RKO (cell line): ENCODE measurements around the gene SYTL2.

ENCODE experiments used
- DNase-seq: peaks from one replicate; pipeline ENCODE4 v3.0.0-alpha.2; 2016; ENCODE audit warnings: low spot score

The SYTL2 gene

GRCh38 chr11:85827748-85828639 is 17.1 kb upstream of the SYTL2 start:
- DNase-seq, result peak; percentile 75

DNA sequence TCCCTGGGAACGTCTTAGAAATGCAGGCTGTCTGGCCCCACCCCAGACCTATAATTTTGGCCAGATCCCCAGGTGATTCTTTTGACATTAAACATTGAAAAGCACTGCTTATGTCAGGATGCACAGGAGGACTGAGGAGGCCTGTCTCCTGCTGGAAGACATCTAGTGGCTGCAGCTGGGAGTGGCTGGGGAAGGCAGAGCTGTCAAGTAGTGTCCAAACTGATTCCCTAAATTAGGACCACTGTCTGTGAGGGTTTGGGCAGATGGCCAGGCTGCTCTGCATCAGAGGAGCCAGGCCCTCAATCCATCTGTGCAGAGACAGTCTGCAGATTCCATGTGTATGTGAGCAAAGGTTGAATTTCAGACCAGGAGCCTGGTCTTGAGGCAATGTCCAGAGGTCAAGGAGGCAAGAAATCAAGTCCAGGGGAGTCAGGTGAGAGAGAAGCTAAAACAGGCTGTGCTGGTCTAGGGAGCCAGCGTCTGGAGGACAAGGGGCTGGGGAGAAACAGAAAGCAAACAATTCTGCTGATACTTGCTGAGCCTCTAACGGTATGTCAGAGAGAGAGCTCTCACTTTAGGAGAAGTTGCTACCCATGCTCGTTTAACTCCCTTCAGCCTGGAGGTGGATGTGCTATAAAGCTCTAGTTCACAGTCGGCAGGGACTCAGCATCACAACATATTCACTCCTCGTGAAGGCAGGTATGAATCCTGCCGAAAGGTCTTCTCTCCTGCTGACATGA is 15.3 kb upstream of the SYTL2 start:
- peak; percentile 34 for DNase-seq

GRCh38 chr11:85825616-85826015 is 14.7 kb upstream of the SYTL2 start:
- DNase-seq, result no peak

GRCh38 chr11:85823816-85824215 is 12.9 kb upstream of the SYTL2 start:
- DNase-seq, result no peak

DNA sequence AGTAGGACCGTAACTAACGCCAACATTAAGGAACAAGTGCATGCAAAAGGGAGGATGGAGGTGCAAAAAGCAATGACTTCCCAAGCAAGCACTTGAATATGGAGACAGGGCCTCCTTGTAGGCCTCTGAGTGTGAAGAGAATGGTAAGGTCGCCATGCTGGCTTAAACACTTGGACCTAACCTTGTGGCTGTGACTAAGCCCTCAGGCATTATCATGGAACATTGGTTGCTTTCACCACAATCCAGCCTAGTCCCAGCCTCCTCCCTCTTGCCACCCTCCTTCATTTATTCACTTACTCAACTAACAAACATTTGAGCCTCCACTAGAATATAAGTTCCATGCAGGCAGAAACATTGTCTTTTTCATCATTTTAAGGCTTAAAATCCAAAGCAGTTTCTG is 11.9 kb upstream of the SYTL2 start:
- DNase-seq, result no peak

- no peak for DNase-seq
These were observed 10.7 kb upstream of the SYTL2 start for GRCh38 chr11:85821636-85822035.

GRCh38 chr11:85819441-85819840 is 8.5 kb upstream of the SYTL2 start:
- no peak for DNase-seq

DNA sequence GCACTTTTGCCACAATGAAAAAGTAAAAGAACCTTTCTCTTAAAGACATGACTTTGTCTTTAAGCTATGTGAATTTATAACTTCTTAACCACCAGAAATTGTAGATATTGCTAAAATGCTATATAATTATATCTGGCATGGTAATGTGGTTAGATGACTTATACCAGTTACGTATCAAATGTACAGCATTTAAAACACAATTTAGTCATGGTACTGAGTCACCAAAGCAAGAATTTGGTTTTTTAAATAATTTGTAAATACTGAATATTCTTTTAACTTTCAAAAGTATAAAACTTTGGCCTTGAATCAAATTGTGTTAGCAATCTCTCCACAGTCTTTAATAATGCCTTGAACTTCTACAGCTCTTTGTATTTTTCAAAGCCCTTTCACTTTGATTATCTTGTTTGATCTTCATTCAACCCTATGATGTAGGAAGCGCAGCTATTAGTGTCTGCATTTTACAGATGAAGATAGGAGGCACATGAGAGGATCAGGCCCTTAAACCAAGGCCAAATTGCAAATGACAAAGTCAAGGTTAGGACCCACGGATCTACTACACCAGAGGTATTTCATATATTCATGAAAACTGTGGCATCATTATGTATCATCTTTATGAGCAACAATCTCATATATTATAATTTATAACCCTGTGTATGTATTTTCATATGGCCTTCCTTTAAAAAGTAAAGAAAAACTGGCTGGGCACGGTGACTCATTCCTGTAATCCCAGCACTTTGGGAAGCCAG is 4.4 kb upstream of the SYTL2 start:
- DNase-seq, result no peak

DNA sequence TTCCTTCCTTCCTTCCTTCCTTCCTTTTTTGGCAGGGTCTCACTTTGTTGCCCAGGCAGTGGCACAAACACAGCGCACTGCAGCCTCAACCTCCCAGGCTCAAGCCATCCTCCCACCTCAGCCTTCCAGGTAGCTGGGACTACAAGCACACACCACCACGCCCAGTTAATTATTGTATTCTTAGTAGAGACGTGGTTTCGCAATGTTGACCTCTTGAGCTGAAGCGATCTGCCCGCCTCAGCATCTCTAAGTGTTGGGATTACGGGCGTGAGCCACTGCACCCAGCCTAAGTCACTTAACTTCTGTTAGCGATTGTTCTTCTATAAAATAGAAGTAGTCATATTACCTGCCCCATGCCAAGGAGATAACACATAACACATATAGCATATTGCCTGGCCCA is 2.8 kb upstream of the SYTL2 start:
- no peak for DNase-seq

GRCh38 chr11:85811624-85812023 is 683 bp upstream of the SYTL2 start:
- DNase-seq, result no peak

GRCh38 chr11:85810521-85810870 is 445 bp downstream of the SYTL2 start:
- DNase-seq, result no peak

- DNase-seq, result no peak
These were observed 1.1 kb downstream of the SYTL2 start for GRCh38 chr11:85809863-85810262.

DNA sequence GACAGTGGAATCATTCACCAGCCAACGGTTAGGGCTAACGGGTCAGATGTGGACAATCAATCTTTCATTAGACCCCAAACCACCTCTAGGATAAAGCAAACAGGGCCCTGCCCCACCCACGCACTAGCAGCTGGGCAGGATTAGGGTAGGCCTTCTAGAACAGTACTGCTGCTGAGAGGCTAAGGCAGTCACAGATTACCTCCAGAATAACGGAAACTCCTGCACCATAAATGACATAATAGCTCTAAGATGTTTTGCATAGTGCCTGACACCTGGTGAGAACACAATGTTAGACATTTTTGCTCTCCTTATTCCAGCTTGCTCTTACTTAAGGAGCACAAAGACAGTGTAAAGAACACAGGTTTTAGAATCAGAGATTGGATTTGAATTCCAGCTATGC is 1.8 kb downstream of the SYTL2 start:
- no peak for DNase-seq

DNA sequence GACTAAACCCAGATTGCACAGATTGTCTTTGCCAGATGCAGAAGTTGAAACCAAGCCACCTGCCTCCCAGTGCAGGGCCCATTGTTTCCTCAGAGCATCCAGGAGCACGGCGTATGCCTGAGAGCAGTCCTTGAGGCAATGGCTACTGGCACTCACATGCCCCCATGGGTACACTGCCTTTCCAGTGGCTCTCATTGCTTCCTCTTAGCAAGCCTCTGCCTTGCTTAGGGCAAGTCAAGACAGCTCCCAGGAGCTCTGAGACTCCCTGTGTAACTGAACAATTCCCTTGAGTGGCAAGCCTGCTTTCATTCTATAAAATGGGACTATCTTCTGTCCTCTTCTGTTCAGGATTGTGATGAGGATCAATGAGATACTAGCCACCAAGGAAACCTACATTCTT is 4.1 kb downstream of the SYTL2 start:
- no peak for DNase-seq

- DNase-seq, result no peak
These were observed 4.9 kb downstream of the SYTL2 start for GRCh38 chr11:85806016-85806415.

DNA sequence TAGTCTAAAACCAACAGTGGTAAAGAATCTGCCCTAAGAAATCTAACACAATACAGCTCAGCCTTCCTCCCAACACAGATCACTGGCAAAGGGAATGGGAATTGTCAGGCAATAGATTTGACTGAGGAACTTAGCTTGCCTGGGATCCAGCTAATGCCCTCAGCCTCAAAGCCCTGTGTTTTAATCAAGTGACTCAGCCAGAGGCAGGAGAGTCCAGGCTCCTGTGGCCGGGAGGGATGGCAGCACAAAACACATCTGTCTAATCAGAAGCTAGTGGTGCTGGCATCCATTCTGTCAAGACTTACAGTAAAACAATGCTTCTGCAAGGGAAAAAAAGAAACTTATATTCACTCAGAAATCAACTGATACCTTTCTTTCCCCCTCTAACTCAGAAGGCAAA is 5.6 kb downstream of the SYTL2 start:
- no peak for DNase-seq

GRCh38 chr11:85803920-85804319 is 7.0 kb downstream of the SYTL2 start:
- DNase-seq, result no peak

DNA sequence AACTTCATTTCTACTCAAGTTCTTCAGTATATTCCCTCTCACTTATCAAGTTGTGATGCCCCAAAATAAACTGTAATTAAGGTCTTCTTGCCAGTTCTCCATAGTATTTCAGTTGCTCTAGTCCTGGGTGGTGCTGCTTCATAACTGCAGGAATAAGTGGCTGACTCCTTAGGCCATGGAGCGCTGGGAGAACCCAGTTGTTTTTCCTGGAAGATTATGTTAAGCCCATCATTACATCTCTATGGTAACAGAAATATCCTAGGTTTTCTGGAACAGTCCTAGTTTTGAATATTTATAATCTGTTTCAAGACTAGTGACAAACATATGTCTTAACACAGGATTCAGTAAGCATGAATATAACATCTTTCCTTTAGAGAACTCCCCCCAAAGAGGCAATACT is 7.6 kb downstream of the SYTL2 start:
- no peak for DNase-seq

DNA sequence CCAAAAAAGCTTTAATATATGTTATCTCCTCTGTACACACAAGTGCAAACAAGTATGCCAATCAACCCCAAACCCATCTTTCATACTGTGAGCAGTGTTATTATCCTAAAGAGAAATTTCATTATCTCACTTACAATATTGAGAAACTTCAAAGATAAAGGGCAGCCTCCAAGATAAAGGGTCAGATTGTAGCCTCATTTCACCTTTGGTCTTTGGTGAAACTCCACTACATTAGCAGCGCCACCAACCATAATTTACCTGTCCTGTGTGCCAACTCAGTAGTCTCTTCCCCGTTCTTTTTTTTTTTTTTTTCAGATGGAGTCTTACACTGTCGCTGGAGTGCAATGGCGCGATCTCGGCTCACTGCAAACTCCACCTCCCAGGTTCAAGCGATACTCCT is 9.4 kb downstream of the SYTL2 start:
- DNase-seq, result no peak

DNA sequence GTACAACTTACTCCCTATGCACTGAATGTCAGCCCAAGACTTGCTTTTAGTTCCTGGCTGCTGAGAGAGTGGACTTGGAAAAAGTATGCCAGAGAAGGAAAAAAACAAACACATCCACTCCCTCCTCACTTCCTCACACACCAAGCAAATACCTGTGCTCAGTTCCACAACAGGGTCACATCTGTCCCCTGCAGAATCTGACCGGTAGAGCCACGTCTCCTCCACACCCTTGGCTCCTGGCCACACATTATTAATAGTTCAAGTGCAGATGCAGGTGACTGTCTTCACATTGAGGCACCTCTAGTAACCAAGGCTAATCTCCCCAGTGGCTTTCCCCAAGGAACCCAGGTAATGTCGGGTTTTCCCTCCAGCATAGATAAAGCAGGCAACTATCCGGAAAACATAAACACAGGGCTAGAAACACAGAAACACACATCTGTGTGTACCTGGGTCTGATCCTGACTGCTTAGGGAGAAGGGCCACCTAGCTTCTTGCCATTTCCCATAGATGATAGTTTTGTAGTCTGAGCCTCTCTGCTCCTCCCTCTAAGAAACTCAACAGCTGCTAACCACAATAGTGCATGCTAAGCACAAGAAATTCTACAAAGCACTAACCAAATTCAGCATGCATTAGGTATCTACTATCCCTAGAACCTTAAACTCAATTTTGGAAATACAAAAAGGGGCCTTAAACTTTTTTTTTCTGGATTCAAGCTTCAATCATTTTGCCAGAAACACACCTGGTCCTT is 10.2 kb downstream of the SYTL2 start:
- DNase-seq, result no peak

DNA sequence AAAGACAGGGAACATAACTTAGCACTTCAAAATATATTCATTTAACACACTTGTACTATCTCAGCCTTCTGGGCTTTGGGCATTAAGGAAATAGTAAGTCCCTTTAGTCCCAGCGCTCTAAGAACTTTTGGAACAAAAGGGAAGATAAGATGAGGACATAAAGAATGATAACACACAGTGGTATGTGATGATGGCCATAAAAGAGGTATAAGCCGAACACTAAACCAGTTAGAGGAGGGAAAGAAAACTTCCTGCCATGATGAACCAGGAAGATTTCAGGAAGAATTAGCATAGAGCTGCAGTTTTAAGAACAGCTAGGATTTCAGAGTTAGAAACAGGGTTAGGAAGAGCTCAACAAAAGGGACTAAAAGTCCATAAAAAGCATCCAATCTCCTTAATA is 11.8 kb downstream of the SYTL2 start:
- no peak for DNase-seq

GRCh38 chr11:85798361-85798760 is 12.6 kb downstream of the SYTL2 start:
- no peak for DNase-seq
